GM21576 (cell line): ENCODE data around the gene ZNF627.
"Not testable (repeated sequence)": the region's sequence is repeated elsewhere in the genome, so short reads cannot be mapped to it uniquely, and the experiment has no call there.

Experiments used
- ATAC-seq: cut with Tn5 transposase; IDR thresholded peaks from one replicate; pipeline ENCODE4 v1.9.1; 2021; ENCODE audit warnings: mild to moderate bottlenecking, moderate library complexity; ENCODE audit not compliant: unreplicated experiment

The ZNF627 gene

GRCh38 chr19:11620553-11620952 lies 23.3 kb downstream of the ZNF627 start:
- ATAC-seq = no peak

- not testable (repeated sequence) for ATAC-seq
Measured at GRCh38 chr19:11622401-11622800, 25.1 kb downstream of the ZNF627 start.

- ATAC-seq = no peak
Measured at GRCh38 chr19:11624069-11624463, 26.8 kb downstream of the ZNF627 start.

GRCh38 chr19:11626252-11626651 lies 29.0 kb downstream of the ZNF627 start:
- ATAC-seq = no peak

- ATAC-seq = no peak
Measured at GRCh38 chr19:11633223-11633622, 35.9 kb downstream of the ZNF627 start.

GRCh38 chr19:11634018-11634662 lies 36.9 kb downstream of the ZNF627 start:
- not testable (repeated sequence) for ATAC-seq

GRCh38 chr19:11639245-11639601 lies 41.9 kb downstream of the ZNF627 start:
- no peak for ATAC-seq

GRCh38 chr19:11639602-11640471 lies 42.6 kb downstream of the ZNF627 start:
- peak; percentile 95 for ATAC-seq

GRCh38 chr19:11641244-11641643 lies 44.0 kb downstream of the ZNF627 start:
- no peak for ATAC-seq

- no peak for ATAC-seq
Measured at GRCh38 chr19:11642902-11643301, 45.6 kb downstream of the ZNF627 start.

GRCh38 chr19:11649941-11650340 lies 52.7 kb downstream of the ZNF627 start:
- no peak for ATAC-seq

- ATAC-seq = no peak
Measured at GRCh38 chr19:11651062-11651461, 53.8 kb downstream of the ZNF627 start.

GRCh38 chr19:11652056-11652455 lies 54.8 kb downstream of the ZNF627 start:
- no peak for ATAC-seq

- no peak for ATAC-seq
Measured at GRCh38 chr19:11652492-11652891, 55.2 kb downstream of the ZNF627 start.

- ATAC-seq = no peak
Measured at GRCh38 chr19:11656535-11656934, 59.3 kb downstream of the ZNF627 start.

- no peak for ATAC-seq
Measured at GRCh38 chr19:11657307-11657706, 60.0 kb downstream of the ZNF627 start.

- no peak for ATAC-seq
Measured at GRCh38 chr19:11658970-11659369, 61.7 kb downstream of the ZNF627 start.

- ATAC-seq = no peak
Measured at GRCh38 chr19:11659612-11660011, 62.3 kb downstream of the ZNF627 start.

- no peak for ATAC-seq
Measured at GRCh38 chr19:11662278-11662677, 65.0 kb downstream of the ZNF627 start.

GRCh38 chr19:11663181-11663591 lies 65.9 kb downstream of the ZNF627 start:
- ATAC-seq = no peak
